Measurements from ENCODE around the gene ACR. TPM values are rescaled to one million over a fixed set of nuclear protein-coding genes. Genes with fewer than 3 reads are reported as not detected.

Gene ACR
- total and polyA plus RNA-seq, 2 of the 4 experiments (the other 2 are of a cell fraction): not detected

GRCh38 chr22:50727678-50728522, 10.1 kb upstream of the ACR start:
- Histone ChIP-seq H2AFZ (replicated peaks; ENCODE audit: low read length, poor library complexity) (no peak overlapping the region), H3K18ac (ENCODE audit: low read depth, low read length) (no peak overlapping the region), H3K9ac (ENCODE audit: low read depth, low read length) (no peak overlapping the region), H3K23ac (ENCODE audit: low read depth, low read length) (no peak overlapping the region), H2AK5ac (ENCODE audit: low read depth, low read length) (no peak overlapping the region), H3K27me3 (ENCODE audit: control insufficient read depth, insufficient read depth, low read length) (no peaks in the 10 kb centered on the region), H4K91ac (ENCODE audit: insufficient read depth, low read depth, low read length) (no peak overlapping the region), H2AK9ac (replicated peaks; ENCODE audit: low read depth, low read length, poor library complexity) (no peak overlapping the region), H4K20me1 (ENCODE audit: insufficient read depth, low read length) (peaks cover 8% of the 10 kb centered on the region), H2BK20ac (ENCODE audit: low read depth, low read length) (no peak overlapping the region), H3K79me1 (ENCODE audit: low read depth in 1 of 2, low read length in 2 of 2) (no peaks in the 10 kb centered on the region), H3K4ac (ENCODE audit: low read depth, low read length) (no peak overlapping the region), H2BK5ac (ENCODE audit: low read depth, low read length, poor library complexity, severe bottlenecking) (no peak overlapping the region), H3K9me1 (ENCODE audit: insufficient read depth, low read length) (no peaks in the 10 kb centered on the region), H4K5ac (ENCODE audit: low read depth, low read length) (no peak overlapping the region), H3K4me1 (ENCODE audit: control insufficient read depth, insufficient read depth, low read length) (peaks cover 2% of the 10 kb centered on the region; the same call in 1 of the 2 replicates), H3K14ac (replicated peaks; ENCODE audit: low read depth, low read length) (no peak overlapping the region), H3K4me2 (ENCODE audit: low read depth, low read length) (no peak overlapping the region), H3K9me3 (ENCODE audit: control insufficient read depth, insufficient read depth, low read length) (no peaks in the 10 kb centered on the region), H4K8ac (ENCODE audit: low read depth in 2 of 2, low read length in 2 of 2) (no peak overlapping the region), H2BK15ac (ENCODE audit: low read depth, low read length) (no peak overlapping the region), H3K4me3 (ENCODE audit: insufficient read depth, low read depth, low read length) (no peak overlapping the region), H3K27ac (ENCODE audit: insufficient read depth, low read length) (no peak overlapping the region), H2BK120ac (ENCODE audit: low read depth, low read length) (no peak overlapping the region), H3K36me3 (ENCODE audit: control insufficient read depth, insufficient read depth, low read length) (peaks cover 17% of the 10 kb centered on the region), H3K56ac (ENCODE audit: extremely low read depth, insufficient read depth, low read length) (no peak overlapping the region)
- ChIA-PET CTCF (no interaction called here), POLR2A (ENCODE audit: unreplicated experiment) (no interaction called here)
- 77% methylated on average over 11 of the region's 23 CpGs; no CpG with 5 or more reads in 1 of the 2 experiments for WGBS, 2 experiments (ENCODE audit: extremely low coverage in 2 of 2, insufficient read length in 1 of 2)
- ATAC-seq (ENCODE audit: low read depth) (no peak), DNase-seq (no peak)
- intact Hi-C loops (cut with micrococcal nuclease): no loop called here
- no TSS peak for BruUV-seq (replicated peaks)
- dilution Hi-C loops (cut with HindIII; ENCODE audit: low sequenced_read_pairs, unreplicated experiment): no loop called here
- in situ Hi-C loops (cut with MboI; ENCODE audit: low sequenced_read_pairs): no loop called here
- TF ChIP-seq MAZ (IDR thresholded peaks at IDR 0.05; ENCODE audit: borderline replicate concordance, low read depth, low read length) (no peak), NFE2L2 (IDR thresholded peaks at IDR 0.05; ENCODE audit: low read depth, low read length) (no peak), MAFK (IDR thresholded peaks at IDR 0.05; ENCODE audit: low read depth, low read length) (no peak), POLR2A (IDR thresholded peaks at IDR 0.05; ENCODE audit: low read depth, low read length) (no peak), ELK1 (IDR thresholded peaks at IDR 0.05; ENCODE audit: borderline replicate concordance, low read depth, low read length) (no peak), RAD21 (IDR thresholded peaks at IDR 0.05; ENCODE audit: low read length) (no peak), BHLHE40 (IDR thresholded peaks at IDR 0.05; ENCODE audit: low read depth, low read length) (no peak), RCOR1 (IDR thresholded peaks at IDR 0.05; ENCODE audit: insufficient replicate concordance, low read length) (no peak), MXI1 (IDR thresholded peaks at IDR 0.05; ENCODE audit: borderline replicate concordance, low read depth, low read length) (no peak), CEBPB (IDR thresholded peaks at IDR 0.05; ENCODE audit: low read depth, low read length) (no peak), CHD1 (IDR thresholded peaks at IDR 0.05; ENCODE audit: low read depth, low read length) (no peak), FOS (IDR thresholded peaks at IDR 0.05; ENCODE audit: low read depth, low read length) (no peak), SMC3 (IDR thresholded peaks at IDR 0.05; ENCODE audit: low read depth, low read length) (no peak), USF2 (IDR thresholded peaks at IDR 0.05; ENCODE audit: low read depth, low read length) (no peak), CTCF (conservative IDR thresholded peaks at IDR 0.05; ENCODE audit: low read depth, low read length) (no peak)

Data from IMR-90 (cell line).